Measurements from ENCODE around the gene PRKCE. TPM values are rescaled to one million over a fixed set of nuclear protein-coding genes. Genes with fewer than 3 reads are reported as not detected.

Gene PRKCE
- total RNA-seq, 2 experiments from 2014 or later = 17.0 to 42.1 TPM

DNA sequence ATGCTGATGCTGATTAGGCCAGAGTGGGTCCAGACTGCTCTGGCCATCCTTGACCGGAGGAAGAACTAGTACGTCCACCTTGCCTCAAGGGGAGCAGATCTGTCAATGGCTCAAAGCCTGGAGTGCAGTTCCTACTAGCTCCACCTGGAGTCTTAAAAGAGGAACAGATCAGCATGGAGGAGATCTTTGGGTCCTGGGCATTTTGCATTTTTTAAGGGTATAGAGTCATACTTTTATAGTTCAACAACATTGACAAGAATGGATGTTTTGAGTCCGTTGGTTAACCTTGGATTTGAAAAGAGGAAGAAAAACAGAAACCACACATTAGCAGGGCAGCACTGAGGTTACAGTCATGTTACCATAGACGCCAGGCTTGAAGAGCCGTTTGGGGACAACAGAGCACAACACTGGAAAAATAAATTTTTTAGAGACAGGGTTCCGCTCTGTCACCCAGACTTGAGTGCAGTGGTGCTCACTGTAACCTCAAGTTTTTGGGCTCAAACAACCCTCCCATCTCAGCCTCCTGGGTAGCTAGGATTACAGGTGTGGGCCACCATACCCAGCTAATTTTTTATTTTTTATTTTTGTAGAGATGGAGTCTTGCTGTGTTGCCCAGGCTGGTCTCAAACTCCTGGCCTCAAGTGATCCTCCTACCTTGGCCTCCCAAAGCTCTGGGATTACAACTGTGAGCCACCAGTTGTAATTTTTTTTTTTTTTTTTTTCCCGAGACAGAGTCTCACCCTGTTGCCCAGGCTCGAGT, 78.5 kb downstream of the PRKCE start:
- Histone ChIP-seq H3K4me1 (ENCODE audit: insufficient read depth, low read length, poor library complexity, severe bottlenecking) (peaks cover 68% of the 10 kb centered on the region), H3K4me3 (ENCODE audit: low read depth, low read length, poor library complexity, severe bottlenecking) (peak overlapping the region; percentile 27), H3K27ac (ENCODE audit: low read depth, low read length, poor library complexity, severe bottlenecking) (peak overlapping the region; percentile 92), H2AFZ (ENCODE audit: low read length) (peak overlapping the region; percentile 53; the same call in 1 of the 2 replicates), H4K20me1 (ENCODE audit: insufficient read depth, low read length) (no peaks in the 10 kb centered on the region), H3K9me3 (ENCODE audit: low read length) (peaks cover 6% of the 10 kb centered on the region; the same call in 1 of the 2 replicates), H3K79me2 (ENCODE audit: insufficient read depth, low read depth, low read length) (no peaks in the 10 kb centered on the region), H3K4me2 (ENCODE audit: low read length) (peak overlapping the region; percentile 63), H3K9me2 (ENCODE audit: insufficient read depth, low read length) (no peaks in the 10 kb centered on the region), H3K36me3 (ENCODE audit: insufficient read depth, low read length) (no peaks in the 10 kb centered on the region)
- intact Hi-C loops (cut with micrococcal nuclease; ENCODE audit: unreplicated experiment) = loop anchor here (2.0 to 10.0 kb wide), 5 partner anchors 39 to 845 kb away; no protein-coding TSS in a partner anchor
- BruUV-seq (replicated peaks) = no TSS peak
- POLR2A ChIA-PET = interaction anchor here (0.7 to 6.4 kb wide), 14 partner anchors 9 to 1540 kb away, joined by 3 to 34 read pairs (median 4); no protein-coding TSS in a partner anchor
- CTCF ChIA-PET (ENCODE audit: unreplicated experiment) = interaction anchor here (1.3 to 2.7 kb wide), 2 partner anchors 11 to 80 kb away, joined by 3 to 17 read pairs; no protein-coding TSS in a partner anchor
- DNase-seq (ENCODE audit: low spot score) = peak; percentile 85
- TF ChIP-seq, protein P1, sequence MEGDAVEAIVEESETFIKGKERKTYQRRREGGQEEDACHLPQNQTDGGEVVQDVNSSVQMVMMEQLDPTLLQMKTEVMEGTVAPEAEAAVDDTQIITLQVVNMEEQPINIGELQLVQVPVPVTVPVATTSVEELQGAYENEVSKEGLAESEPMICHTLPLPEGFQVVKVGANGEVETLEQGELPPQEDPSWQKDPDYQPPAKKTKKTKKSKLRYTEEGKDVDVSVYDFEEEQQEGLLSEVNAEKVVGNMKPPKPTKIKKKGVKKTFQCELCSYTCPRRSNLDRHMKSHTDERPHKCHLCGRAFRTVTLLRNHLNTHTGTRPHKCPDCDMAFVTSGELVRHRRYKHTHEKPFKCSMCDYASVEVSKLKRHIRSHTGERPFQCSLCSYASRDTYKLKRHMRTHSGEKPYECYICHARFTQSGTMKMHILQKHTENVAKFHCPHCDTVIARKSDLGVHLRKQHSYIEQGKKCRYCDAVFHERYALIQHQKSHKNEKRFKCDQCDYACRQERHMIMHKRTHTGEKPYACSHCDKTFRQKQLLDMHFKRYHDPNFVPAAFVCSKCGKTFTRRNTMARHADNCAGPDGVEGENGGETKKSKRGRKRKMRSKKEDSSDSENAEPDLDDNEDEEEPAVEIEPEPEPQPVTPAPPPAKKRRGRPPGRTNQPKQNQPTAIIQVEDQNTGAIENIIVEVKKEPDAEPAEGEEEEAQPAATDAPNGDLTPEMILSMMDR (conservative IDR thresholded peaks at IDR 0.05; ENCODE audit: low read length) = peak; percentile 73
- TF ChIP-seq EZH2phosphoT487 (IDR thresholded peaks at IDR 0.05; ENCODE audit: borderline replicate concordance, low read depth, low read length) = no peak

DNA sequence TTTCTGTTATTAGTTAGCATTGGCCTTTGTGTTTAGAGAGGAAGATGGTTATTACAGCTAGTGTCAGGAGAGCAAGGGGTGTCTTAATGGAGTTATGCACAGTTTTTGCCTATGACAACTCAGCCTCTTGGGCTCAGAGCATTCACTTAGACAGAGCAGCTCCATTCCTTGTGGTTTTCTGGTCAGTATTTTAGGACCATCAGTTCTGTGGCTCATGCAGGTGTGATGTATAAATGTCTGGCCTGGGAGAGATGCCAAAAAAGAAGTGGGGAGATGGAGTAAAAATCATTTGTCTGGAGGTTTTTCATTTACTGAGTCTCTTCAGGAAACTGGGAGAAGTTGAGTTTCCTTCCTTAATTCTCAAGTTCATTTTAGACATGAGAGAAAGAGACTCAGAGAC, 79.7 kb downstream of the PRKCE start:
- peaks cover 6% of the 10 kb centered on the region; the same call in 1 of the 2 replicates for H3K9me3 ChIP-seq (ENCODE audit: low read length)
- no peak for DNase-seq (ENCODE audit: low spot score)
- BruUV-seq (replicated peaks) = no TSS peak
- CTCF ChIA-PET (ENCODE audit: unreplicated experiment) = interaction anchor here (2.7 kb wide), 1 partner anchor 10 kb away, joined by 17 read pairs; no protein-coding TSS in a partner anchor
- no peaks in the 10 kb centered on the region for H4K20me1 ChIP-seq (ENCODE audit: insufficient read depth, low read length)
- H3K27ac ChIP-seq (ENCODE audit: low read depth, low read length, poor library complexity, severe bottlenecking) = peak overlapping the region; percentile 92
- H3K9me2 ChIP-seq (ENCODE audit: insufficient read depth, low read length) = no peaks in the 10 kb centered on the region
- H3K4me2 ChIP-seq (ENCODE audit: low read length) = no peak overlapping the region
- no peak overlapping the region for H3K4me3 ChIP-seq (ENCODE audit: low read depth, low read length, poor library complexity, severe bottlenecking)
- TF ChIP-seq, protein P1 (conservative IDR thresholded peaks at IDR 0.05; ENCODE audit: low read length) = no peak
- TF ChIP-seq EZH2phosphoT487 (IDR thresholded peaks at IDR 0.05; ENCODE audit: borderline replicate concordance, low read depth, low read length) = no peak
- peaks cover 57% of the 10 kb centered on the region for H3K4me1 ChIP-seq (ENCODE audit: insufficient read depth, low read length, poor library complexity, severe bottlenecking)
- no peaks in the 10 kb centered on the region for H3K36me3 ChIP-seq (ENCODE audit: insufficient read depth, low read length)
- H3K79me2 ChIP-seq (ENCODE audit: insufficient read depth, low read depth, low read length) = no peaks in the 10 kb centered on the region
- intact Hi-C loops (cut with micrococcal nuclease; ENCODE audit: unreplicated experiment) = no loop called here
- no peak overlapping the region for H2AFZ ChIP-seq (ENCODE audit: low read length)
- POLR2A ChIA-PET = interaction anchor here (0.6 to 6.4 kb wide), 7 partner anchors 8 to 127 kb away, joined by 3 to 34 read pairs (median 12); no protein-coding TSS in a partner anchor

All from OCI-LY7 (cell line).